ENCODE data around the gene SLC35F4.

The SLC35F4 gene

DNA sequence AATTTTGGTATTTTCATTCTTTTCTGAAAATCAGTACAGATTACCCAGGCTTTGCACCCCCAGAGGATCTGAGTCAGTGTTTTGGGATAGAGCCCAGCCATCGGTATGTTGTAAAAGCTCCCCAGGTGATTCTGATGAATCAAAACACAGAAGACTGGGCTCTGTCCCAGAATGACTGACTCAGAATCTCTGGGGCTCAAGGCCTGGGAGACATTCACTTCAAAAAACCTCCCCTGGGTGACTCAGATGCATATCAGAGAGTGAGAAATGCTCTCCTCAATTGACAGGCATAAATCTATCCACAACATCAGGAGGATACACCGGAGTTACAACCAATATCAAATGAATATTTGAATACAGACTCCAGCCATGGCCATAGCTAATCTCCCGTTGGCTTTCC lies 32.6 kb downstream of the SLC35F4 start:
- TF ChIP-seq, protein P1, sequence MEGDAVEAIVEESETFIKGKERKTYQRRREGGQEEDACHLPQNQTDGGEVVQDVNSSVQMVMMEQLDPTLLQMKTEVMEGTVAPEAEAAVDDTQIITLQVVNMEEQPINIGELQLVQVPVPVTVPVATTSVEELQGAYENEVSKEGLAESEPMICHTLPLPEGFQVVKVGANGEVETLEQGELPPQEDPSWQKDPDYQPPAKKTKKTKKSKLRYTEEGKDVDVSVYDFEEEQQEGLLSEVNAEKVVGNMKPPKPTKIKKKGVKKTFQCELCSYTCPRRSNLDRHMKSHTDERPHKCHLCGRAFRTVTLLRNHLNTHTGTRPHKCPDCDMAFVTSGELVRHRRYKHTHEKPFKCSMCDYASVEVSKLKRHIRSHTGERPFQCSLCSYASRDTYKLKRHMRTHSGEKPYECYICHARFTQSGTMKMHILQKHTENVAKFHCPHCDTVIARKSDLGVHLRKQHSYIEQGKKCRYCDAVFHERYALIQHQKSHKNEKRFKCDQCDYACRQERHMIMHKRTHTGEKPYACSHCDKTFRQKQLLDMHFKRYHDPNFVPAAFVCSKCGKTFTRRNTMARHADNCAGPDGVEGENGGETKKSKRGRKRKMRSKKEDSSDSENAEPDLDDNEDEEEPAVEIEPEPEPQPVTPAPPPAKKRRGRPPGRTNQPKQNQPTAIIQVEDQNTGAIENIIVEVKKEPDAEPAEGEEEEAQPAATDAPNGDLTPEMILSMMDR (conservative IDR thresholded peaks at IDR 0.05; ENCODE audit: low read depth) = no peak
- H3K27ac ChIP-seq = no peak overlapping the region
- peak; percentile 88 for DNase-seq (ENCODE audit: low spot score)
- ChIA-PET POLR2A (ENCODE audit: low non-redundant PET) (no interaction called here), CTCF (interaction anchor here (1.1 kb wide), 1 partner anchor 17 kb away, joined by 5 read pairs; no protein-coding TSS in a partner anchor)

DNA sequence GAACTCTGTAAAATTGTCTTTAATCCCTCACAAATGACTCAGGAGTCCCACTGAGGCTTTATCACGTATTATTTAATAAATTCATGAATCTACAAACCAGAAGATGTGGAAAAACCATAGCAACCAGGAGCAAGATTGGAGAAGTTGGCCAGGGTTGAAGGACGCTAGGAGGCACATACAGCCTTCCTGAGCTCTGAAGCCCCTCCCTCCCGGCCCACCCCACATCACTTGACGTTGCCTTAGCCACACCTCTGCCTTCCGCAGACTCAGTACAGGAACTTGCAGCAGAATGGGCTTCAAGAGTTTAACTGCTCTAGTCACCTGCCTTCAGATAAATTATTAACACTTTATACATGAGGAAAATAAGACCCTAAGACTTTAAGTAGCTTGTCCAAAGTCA lies 33.9 kb downstream of the SLC35F4 start:
- H3K27ac ChIP-seq = no peak overlapping the region
- DNase-seq (ENCODE audit: low spot score) = no peak
- TF ChIP-seq, protein P1 (conservative IDR thresholded peaks at IDR 0.05; ENCODE audit: low read depth) = no peak
- ChIA-PET POLR2A (ENCODE audit: low non-redundant PET) (no interaction called here), CTCF (no interaction called here)

DNA sequence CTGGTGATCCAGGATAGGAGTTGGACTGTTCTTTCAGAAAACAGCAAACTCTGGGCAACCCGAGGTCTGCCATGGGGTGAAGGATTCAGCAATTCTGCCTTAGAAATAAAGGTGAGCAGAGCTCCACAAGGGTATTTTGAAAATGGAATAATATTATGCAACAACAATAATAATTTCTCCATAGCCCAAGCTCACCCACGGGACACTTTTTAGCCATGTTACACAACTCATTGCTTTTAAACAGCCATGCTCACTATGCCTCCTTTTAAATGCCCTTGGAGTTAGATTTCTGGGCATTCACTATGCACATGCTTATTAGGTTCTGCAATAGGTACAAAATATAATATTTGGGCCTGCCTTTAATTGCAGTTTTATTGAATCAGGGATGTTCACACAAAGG lies 37.2 kb downstream of the SLC35F4 start:
- POLR2A ChIA-PET (ENCODE audit: low non-redundant PET) = no interaction called here
- TF ChIP-seq, protein P1 (conservative IDR thresholded peaks at IDR 0.05; ENCODE audit: low read depth) = no peak
- CTCF ChIA-PET = no interaction called here
- H3K27ac ChIP-seq = no peak overlapping the region
- no peak for DNase-seq (ENCODE audit: low spot score)

DNA sequence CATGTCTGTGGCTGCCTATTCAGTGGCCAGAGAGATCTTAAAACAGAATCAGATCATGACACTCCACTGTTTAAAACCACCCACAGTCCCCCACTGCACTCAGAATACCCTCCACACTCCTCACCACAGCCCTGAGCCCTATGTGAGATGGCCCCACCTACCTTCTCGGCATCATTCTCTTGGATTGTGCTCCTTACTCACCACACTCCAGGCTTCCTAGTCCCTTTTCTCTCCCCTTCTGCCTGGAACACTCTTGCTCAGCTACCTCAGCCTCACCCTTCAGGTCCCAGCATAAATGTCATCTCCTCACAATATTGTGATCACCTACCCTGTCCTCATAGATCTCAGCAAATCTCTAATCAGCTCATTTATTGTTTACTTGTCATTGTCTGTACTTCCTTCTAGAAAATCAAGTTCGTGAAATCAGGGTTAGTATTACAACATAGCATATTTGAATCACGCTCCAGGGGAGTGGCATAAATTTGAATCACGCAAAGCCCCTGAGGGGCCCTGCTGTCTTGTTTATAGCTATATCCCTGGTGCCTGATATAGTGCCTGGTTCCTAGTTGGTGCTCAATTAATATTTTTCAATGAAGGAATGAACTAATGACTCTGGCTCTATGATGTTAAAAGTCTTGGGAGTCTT lies 42.8 kb downstream of the SLC35F4 start:
- DNase-seq (ENCODE audit: low spot score) = peak; percentile 8
- CTCF ChIA-PET = no interaction called here
- POLR2A ChIA-PET (ENCODE audit: low non-redundant PET) = no interaction called here
- TF ChIP-seq, protein P1 (conservative IDR thresholded peaks at IDR 0.05; ENCODE audit: low read depth) = no peak
- H3K27ac ChIP-seq = no peak overlapping the region

DNA sequence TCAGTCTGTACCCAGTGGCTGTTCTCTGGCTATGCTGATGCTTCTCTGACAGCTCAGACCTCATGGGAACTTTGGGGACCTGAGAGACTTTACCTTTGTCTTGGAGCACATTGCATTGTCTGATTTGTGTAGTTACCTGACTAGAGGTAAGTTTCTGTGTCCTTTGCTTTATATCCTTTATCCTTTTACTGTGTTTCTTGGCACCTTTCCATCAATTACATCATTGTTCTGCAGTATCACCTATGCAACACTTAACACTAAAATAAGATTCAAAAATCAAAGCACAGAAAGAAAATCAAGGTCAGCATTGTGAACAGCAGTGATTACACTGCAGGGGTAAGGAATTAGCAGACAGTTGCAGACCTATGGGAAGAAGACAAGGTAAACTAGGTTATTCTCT lies 43.8 kb downstream of the SLC35F4 start:
- DNase-seq (ENCODE audit: low spot score) = no peak
- ChIA-PET POLR2A (ENCODE audit: low non-redundant PET) (no interaction called here), CTCF (interaction anchor here (0.6 kb wide), 1 partner anchor 58 kb away, joined by 6 read pairs; no protein-coding TSS in a partner anchor)
- TF ChIP-seq, protein P1 (conservative IDR thresholded peaks at IDR 0.05; ENCODE audit: low read depth) = no peak
- no peak overlapping the region for H3K27ac ChIP-seq

DNA sequence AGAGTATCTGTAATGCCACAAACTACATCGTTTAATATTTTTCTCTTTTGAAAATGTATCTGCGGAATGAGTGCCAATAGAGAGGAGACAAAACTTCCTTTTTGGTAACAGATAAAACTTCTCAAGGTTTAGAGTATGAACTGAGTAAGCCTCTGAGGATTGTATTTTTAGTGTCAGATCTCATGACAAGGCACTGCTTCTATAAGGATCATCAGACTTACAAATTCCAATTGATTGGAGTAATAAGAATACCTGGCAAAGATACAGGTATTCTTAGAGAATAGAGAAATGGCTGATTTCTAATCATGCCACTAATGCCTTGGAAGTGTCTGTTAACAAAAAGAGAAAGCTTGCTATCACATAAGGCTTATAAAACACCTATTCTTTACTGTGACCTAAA lies 45.3 kb downstream of the SLC35F4 start:
- ChIA-PET POLR2A (ENCODE audit: low non-redundant PET) (no interaction called here), CTCF (interaction anchor here (0.7 to 1.3 kb wide), 2 partner anchors 51 to 148 kb away, joined by 4 read pairs; no protein-coding TSS in a partner anchor)
- TF ChIP-seq, protein P1 (conservative IDR thresholded peaks at IDR 0.05; ENCODE audit: low read depth) = no peak

More for the DNA sequence above, 45.3 kb downstream of the SLC35F4 start:
- no peak for DNase-seq (ENCODE audit: low spot score)
- no peak overlapping the region for H3K27ac ChIP-seq

Data from RWPE1 (cell line).